ENCODE data around the gene SCD5.
A peak's percentile ranks its signal among the peaks of the same experiment; 100 is the strongest.

The SCD5 gene

DNA sequence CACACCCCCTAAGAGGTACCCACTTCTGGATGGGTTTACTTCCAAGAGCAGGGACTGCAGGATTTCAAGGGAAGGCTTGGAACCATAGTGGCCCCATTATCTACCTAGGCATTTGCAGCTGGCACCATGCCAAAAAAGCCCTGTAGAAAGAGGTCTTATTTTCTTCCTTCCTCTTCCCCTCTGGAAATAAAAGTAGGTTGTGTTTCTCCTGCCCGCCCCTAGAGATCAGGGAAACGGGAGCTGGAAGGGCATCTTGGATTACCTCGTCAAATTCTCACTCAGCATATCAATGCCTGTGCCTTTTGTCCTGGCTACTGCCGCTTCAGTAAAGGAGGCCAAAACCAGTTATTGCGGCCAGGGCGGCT lies 1.6 kb downstream of the SCD5 start:
- DNase-seq (ENCODE audit: low spot score) = peak; percentile 26

- no peak for DNase-seq (ENCODE audit: low spot score)
These were observed 5.5 kb downstream of the SCD5 start for GRCh38 chr4:82792912-82793649.

GRCh38 chr4:82791179-82791578 lies 7.4 kb downstream of the SCD5 start:
- no peak for DNase-seq (ENCODE audit: low spot score)

- no peak for DNase-seq (ENCODE audit: low spot score)
These were observed 8.4 kb downstream of the SCD5 start for GRCh38 chr4:82790060-82790660.

- DNase-seq (ENCODE audit: low spot score) = no peak
These were observed 9.4 kb downstream of the SCD5 start for GRCh38 chr4:82789025-82789776.

GRCh38 chr4:82787342-82787741 lies 11.3 kb downstream of the SCD5 start:
- DNase-seq (ENCODE audit: low spot score) = no peak

DNA sequence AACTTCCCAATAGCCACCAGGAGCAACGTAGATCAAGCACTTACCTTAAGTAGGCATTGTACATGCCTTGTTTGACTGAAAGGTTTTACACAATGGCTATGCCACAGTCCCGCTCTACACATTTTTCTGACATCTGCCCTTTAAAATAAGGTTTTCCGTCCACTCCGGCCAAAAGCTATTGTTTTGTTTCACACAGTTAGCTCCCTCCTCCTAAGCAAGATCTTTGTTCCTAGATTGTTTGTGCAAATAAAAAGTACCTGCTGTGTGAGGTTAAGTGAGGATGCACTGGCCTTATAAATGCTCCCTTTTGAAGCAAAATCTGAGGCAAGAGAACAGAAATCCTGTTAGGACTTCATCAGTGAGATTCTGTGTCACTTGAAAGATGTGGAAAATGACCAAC lies 11.8 kb downstream of the SCD5 start:
- DNase-seq (ENCODE audit: low spot score) = no peak

DNA sequence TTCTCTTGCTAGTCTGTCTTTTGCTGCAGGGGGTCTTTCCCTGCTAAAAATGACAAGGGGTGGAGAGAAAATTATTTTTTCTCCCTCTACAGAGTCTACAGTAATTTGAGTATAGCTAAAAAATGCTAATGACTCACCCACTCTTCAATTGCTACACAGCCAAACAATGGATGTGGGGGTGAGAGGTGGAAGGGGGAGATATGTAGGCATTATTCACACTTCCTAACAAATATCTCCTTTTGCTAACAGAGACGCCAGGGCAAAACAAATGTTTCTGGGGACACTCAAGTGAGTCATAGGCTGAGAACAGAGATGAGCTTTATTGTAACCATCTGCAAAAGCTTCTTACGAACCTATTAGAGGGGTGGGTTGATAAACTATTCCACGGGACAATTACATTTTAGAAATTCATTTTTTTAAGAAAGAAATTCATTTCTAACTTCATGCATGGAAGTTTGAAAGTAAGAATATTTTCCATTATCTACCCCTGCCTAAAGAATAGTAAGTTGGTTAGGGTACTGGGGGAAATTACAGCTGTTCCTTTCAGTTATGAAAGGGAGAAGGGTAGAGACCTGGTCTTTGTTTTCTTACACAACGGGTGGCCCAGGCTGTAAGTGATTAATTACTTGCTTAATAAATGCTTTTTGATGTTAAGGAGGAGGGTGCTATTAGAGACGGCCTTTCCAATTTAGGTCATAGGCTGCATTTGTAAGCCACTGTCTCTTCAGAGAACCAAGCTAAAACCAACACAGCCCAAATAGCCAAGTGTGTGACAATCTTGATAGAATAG lies 12.8 kb downstream of the SCD5 start:
- no peak for DNase-seq (ENCODE audit: low spot score)

- peak; percentile 37 for DNase-seq (ENCODE audit: low spot score)
These were observed 13.7 kb downstream of the SCD5 start for GRCh38 chr4:82784681-82785610.

DNA sequence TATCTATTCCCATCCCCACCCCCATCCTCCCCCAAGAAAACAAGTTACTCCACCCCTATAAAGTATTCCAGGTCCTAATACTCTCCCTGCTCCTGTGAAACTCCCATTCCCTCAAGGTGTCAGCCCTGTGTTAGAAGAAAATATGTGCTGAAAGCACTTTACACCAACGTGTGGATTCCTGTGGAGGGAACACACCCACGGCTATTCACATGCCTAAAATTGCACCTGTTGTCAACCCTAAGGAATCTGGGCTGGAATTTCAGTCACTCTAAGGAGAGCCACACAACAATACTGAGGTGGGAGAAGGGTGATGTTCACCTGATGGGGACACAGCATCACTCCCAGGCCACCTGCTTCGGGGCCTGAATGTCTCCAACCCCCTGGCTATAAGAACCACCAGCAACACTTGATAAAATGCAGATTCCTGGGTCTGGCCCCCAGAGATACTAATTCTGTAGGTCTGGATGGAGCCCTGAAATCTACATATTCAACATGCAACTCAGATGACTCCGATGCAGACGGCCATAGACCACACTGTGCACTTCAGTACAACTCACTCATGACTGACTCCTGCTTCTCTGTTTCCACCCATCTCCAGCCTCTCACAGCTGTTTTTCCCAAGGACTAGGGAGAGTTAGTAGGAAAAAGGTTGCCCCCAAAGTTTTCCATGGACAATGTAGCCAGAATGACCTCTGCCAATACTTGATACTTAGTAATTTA lies 15.8 kb downstream of the SCD5 start:
- DNase-seq (ENCODE audit: low spot score) = no peak

GRCh38 chr4:82780752-82781231 lies 17.8 kb downstream of the SCD5 start:
- DNase-seq (ENCODE audit: low spot score) = peak; percentile 80

DNA sequence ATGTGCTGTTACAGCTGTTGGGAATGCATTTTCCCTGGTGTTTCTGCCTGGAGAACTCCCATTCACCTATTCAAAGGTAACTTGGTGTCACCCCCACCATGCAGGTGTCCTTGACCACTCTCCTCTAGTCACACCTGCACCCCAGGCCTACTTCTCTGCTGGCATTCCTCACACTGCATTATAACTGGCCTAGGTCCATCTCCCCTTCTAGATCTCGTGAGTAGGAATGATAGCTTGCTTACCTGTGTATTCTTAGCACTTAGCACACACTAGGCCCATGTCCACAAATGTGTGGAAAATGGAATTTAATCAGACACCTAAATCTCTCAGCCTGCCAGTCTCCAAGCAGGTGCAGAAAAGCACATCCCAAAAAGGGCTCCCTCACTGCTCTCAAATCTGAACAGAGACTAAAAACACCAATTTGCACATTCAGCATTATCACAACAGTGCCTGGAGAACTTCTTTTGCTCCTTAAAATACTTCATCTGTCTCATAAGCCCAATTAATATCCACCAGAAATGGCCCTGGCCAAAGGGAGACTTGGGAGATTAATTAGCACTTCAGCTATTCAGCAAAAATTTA lies 18.3 kb downstream of the SCD5 start:
- no peak for DNase-seq (ENCODE audit: low spot score)

DNA sequence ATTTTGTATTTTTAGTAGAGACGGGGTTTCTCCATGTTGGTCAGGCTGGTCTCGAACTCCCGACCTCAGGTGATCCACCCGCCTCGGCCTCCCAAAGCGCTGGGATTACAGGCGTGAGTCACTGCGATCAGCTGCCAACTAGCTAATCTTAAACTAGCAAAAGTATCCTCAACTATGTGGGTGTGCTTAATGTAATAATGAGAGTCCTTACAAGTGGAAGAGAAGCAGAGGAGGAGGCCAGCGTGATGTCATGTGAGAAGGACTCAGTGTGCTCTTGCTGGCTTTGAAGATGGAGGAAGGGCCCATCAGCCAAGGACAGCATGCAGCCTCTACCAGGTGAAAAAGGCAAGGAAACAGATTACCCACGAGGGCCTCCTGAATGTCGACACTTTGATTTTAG lies 19.6 kb downstream of the SCD5 start:
- no peak for DNase-seq (ENCODE audit: low spot score)

GRCh38 chr4:82777857-82778525 lies 20.6 kb downstream of the SCD5 start:
- DNase-seq (ENCODE audit: low spot score) = no peak

DNA sequence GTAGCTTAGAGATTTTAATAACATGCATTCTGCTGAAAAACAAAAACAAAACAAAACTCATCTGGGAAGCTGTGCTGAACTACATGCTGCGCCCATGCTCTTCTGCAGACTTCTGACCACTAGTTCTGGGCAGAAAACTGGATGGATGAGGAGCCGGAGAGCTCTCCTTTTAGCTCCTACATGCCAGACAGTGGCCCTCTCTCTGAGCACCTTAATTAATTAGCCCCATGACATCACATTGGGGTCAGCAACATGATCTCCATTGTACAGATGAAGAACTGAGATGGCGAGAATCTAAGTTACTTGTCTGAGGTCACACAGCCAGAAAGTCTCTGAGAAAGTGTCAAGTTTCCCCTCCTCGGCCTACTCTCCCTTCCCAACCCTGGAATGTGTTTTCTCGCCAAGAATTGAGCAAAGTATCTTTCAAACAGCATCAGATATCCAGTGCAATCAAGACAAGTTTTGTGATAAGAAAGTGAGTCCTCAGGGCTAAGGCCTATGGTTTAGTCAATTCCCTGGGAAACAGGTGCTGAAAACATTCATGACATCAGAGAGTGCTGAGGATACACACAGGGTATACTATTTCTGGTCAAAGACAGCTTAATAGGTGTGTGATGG lies 21.6 kb downstream of the SCD5 start:
- no peak for DNase-seq (ENCODE audit: low spot score)

GRCh38 chr4:82775243-82775642 lies 23.4 kb downstream of the SCD5 start:
- no peak for DNase-seq (ENCODE audit: low spot score)

DNA sequence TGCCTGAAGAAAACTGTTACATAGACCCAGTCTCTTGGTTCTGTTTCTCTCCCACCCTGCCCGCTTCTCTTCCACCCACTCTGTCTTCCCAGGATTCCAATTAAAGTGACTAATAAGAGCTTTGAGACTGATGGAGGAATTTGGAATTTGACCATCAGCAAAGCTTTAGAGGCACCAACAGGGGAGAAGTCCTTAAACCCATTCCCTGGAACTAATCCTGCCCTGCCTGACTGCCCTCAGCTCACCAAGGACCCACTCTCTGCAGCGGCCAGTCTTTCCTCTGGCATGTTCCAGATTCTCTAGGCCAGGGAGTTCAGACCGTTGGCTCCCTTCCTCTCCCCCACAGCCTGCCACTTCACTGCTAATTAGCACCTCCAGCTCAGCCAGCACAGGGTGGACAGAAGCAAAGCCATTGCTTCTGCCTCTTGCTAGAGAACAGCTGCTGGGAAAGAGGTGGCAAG lies 23.9 kb downstream of the SCD5 start:
- DNase-seq (ENCODE audit: low spot score) = no peak

GRCh38 chr4:82773057-82773456 lies 25.5 kb downstream of the SCD5 start:
- DNase-seq (ENCODE audit: low spot score) = no peak

DNA sequence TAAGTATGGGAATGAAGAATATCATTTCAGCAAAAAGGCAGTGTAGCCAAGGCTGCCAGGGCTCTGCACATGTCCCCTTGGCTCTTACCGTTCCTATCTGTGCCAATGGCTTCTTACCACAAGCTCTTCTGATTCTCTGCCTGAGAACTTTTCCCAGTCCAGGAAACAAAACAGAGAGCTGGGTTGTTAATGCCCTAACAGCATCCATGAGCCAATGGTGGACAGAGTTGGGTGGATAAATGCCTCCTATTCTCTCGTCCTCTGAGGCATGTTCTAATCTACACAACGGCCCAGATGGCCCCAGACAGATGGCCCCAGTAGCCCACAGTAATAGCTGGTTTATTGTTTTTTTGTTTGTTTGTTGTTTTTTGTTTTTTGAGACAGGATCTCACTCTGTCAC lies 28.0 kb downstream of the SCD5 start:
- DNase-seq (ENCODE audit: low spot score) = no peak

Data from NAMALWA (cell line).